GM19397 (cell line): ENCODE results near the gene ACAT2.
"Not testable (repeated sequence)": the region's sequence is repeated elsewhere in the genome, so short reads cannot be mapped to it uniquely, and the experiment has no call there.

Experiments
- ATAC-seq: cut with Tn5 transposase; IDR thresholded peaks from one replicate; pipeline ENCODE4 v1.9.1; 2021; ENCODE audit warnings: mild to moderate bottlenecking, moderate library complexity; ENCODE audit not compliant: unreplicated experiment

The ACAT2 gene

DNA sequence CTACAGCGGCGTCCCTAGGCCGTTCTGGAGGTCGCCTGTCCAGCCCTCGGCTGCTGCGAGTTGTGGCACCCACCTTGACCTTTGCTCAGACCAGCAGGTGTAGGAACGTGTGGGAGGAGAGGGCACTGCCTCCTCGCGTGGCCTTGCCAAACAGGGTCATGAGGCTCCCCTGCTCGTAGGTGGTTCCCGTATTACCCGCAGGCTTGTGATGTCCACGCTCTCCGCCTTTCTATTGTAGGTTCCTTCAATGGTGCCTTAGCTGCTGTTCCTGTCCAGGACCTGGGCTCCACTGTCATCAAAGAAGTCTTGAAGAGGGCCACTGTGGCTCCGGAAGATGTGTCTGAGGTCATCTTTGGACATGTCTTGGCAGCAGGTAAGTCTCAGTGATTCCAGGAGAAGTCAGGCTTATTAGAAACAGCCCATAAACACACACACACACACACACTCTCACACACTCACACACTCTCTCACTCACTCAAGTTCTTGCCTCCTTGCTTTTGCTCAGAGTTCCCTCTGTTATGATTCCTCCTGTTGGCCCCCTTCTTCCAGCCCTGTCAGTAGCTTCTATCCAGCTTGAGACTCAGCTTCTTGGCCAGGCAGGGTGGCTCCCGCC, 942 bp downstream of the ACAT2 start:
- peak; percentile 5 for ATAC-seq

DNA sequence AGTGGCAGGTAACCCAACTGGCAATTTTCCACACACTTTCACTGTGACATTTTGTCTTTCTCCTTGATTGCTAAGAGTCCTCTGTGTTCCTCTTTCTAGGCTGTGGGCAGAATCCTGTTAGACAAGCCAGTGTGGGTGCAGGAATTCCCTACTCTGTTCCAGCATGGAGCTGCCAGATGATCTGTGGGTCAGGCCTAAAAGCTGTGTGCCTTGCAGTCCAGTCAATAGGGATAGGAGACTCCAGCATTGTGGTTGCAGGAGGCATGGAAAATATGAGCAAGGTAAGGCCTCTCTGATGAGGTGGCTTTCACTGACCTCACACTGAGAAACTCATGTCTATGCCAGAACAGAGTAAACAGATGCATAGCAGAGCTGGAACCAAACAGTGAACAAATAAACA, 5.1 kb downstream of the ACAT2 start:
- ATAC-seq, result no peak

GRCh38 chr6:159769470-159769869, 7.6 kb downstream of the ACAT2 start:
- ATAC-seq, result no peak

GRCh38 chr6:159772196-159772595, 10.4 kb downstream of the ACAT2 start:
- no peak for ATAC-seq

GRCh38 chr6:159777240-159777904, 15.5 kb downstream of the ACAT2 start:
- no peak for ATAC-seq

- no peak for ATAC-seq
These were observed 16.3 kb downstream of the ACAT2 start for GRCh38 chr6:159778131-159778530.

- no peak for ATAC-seq
These were observed 16.8 kb downstream of the ACAT2 start for GRCh38 chr6:159778542-159779103.

DNA sequence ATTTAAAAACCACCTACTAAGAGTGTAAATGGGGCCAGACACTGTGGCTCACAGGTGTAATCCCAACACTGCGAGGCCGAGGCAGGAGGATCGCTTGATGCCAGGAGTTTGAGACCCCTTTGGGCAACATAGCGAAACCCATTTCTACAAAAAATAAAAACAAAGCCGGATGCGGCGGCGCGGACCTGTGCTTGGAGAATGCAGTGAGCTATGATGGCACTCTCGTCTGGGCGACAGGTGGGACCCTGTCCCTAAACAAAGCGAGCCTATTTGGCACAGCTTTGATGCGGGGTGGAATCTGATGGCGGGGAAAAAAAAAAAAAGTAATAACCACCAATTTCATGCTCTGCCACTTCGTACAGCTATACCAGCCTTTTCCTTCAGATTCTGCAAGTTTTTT, 26.4 kb downstream of the ACAT2 start:
- no peak for ATAC-seq

GRCh38 chr6:159788753-159789376, 27.0 kb downstream of the ACAT2 start:
- ATAC-seq, result peak; percentile 0

DNA sequence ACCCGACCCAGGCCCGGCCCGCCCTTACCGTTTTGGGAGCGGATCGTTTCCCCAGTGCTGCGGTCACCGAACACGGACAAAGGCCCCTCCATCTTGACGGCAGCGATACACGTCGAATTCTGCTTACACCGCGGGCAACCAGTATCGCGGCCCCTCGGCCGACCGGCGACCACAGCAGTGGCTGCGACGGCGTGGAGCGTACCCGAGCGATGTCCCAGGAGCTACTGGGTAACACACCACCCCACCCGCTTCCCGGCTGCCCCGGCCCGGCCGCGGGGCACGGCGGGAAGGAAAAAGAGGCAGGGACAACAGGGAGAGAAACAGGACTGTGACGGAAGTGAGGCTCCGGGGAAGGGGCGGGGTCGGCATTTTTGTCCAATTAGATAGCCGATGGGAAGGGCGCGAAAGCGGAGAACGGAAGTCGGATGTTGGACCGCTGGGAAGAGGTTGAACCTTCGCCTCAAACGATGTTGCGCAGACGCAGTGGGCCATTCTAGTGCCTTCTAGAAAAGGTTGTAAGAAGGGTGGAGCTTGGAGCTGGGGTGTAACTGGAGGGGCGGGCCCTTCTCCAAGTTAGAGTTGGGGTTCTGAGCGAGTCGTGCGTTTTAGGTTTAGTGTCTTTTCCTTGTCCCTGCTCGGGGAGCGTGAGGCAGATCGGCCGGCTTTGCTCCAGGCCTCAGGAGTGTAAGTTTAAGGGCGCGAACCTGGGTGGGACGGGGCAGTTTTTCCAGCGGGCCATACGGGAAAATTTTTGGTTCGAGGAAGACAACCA, 27.7 kb downstream of the ACAT2 start, which contains the start of gene TCP1:
TSS of gene TCP1 (minus strand) at position 226 of the 772 bp plus-strand sequence. CDS start at position 92, 134 bp downstream.
- peak; percentile 75 for ATAC-seq

GRCh38 chr6:159790149-159790955, 28.5 kb downstream of the ACAT2 start, which contains the start of gene MRPL18:
TSS of gene MRPL18 (plus strand) at chr6:159790467. CDS start at chr6:159790588, 121 bp downstream.
- ATAC-seq, result peak; percentile 83

GRCh38 chr6:159790956-159791598, 29.2 kb downstream of the ACAT2 start:
- no peak for ATAC-seq

DNA sequence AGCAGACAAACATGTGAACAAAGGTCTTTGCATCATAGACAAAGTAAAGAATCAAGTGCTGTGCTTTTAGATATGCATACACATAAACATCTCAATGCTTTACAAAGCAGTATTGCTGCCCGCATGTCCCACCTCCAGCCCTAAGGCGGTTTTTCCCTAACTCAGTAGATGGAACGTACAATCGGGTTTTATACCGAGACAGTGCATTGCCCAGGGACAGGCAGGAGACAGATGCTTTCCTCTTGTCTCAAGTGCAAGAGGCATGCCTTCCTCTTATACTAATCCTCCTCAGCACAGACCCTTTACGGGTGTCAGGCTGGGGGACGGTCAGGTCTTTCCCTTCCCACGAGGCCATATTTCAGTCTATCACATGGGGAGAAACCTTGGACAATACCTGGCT, 33.1 kb downstream of the ACAT2 start:
- not testable (repeated sequence) for ATAC-seq

DNA sequence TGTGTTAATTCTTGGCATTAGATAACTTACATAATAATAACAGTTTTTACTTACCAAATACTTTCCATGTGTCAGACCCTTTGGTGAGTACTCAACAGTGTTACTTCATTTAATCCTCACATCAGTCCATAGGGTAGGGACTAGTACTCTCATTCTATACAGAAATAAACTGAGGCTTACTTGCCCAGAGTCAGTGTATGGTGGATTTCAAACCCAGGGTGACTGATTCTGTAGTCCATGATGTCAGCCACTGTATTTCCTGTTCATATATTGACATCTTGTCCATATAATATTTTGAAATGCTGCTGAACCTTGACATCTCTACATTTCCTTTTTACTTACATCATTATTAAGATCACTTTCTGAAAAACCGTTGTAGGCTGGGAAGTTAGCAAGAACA, 35.7 kb downstream of the ACAT2 start:
- ATAC-seq, result no peak

DNA sequence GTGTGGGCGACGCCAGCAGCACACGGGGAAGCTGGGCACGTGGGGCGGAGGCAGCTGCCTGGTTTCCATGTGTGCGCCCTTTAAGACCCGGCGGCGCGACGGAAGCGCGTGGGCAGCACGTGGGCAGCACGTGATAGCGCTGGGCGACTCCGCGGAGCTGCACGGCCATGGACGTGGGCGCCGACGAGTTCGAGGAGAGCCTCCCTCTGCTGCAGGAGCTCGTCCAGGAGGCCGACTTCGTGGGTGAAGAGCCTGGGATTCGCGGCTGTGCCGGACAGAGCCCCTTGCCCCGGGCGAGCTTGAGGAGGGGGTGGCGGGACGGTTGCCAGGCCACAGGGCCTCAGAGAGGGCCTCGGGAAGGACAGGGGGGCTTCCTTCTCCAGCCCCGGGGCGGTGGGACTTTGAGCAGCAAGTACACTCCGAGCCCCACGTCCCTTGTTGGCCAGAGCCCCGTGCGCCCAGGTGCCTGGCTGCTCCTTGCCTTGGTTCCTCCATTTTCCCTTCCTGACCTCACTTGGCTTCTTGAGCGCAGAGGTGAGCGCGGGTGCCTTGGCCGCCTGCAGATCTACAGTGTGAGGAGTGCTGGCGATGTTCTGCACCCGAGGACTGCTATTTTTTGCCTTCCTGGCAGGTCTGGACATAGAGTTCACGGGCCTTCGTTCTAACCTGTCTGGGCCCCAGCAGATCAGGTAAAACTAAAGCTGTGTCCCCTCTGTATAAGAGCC, 38.5 kb downstream of the ACAT2 start, which contains the start of gene PNLDC1:
TSS of gene PNLDC1 (plus strand) at position 136 of the 725 bp plus-strand sequence. CDS start at position 168, 32 bp downstream.
- ATAC-seq, result no peak

DNA sequence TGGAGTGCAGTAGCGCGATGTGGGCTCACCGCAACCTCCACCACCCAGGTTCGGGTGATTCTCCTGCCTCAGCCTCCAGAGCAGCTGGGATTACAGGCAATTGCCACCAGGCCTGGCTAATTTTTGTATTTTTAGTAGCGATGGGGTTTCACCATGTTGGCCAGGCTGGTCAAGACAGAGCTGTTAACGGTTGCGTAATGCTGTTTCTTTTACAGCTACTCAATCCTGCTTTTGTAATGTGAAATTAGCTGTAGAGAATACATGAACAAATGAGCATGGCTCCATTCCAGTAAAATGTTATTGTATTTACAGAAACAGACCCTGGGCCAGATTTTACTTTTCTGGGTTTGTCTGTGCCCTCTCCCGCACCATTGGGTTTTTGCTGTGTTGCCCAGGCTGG, 40.1 kb downstream of the ACAT2 start:
- no peak for ATAC-seq

DNA sequence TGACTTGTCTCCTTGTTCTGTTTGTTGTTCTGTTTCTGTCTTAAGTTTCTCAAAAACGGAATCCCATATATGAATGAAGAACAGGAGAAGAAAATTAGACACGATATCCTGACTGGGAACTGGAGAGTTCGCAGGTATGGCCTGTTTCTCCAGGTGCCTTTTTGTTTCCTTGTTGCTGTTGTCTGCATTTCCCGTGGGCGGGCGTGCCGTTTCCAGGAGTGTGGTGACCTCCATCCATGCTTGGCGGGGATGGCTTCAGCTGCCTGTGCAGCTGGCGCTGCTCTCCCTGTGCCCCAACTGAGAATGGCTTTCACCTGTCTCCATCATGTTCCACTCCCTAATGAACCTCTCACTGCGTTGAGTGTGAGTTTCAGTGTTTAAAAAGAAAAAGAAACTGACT, 42.7 kb downstream of the ACAT2 start:
- no peak for ATAC-seq

GRCh38 chr6:159805440-159806020, 43.7 kb downstream of the ACAT2 start:
- no peak for ATAC-seq
